GM12891 (cell line): ENCODE data around the gene ZMYND11.

ENCODE experiments used
- POLR2A ChIP-seq: IDR thresholded peaks from 2 replicates; pipeline ENCODE4 v1.6.1; 2011; ENCODE audit warnings: low read depth, low read length, control low read depth
- POLR2AphosphoS5 ChIP-seq: IDR thresholded peaks from 2 replicates; pipeline ENCODE4 v1.6.1; 2011; ENCODE audit warnings: low read depth, low read length, control low read depth
- TAF1 ChIP-seq: IDR thresholded peaks from 2 replicates; pipeline ENCODE4 v1.6.1; 2011; ENCODE audit warnings: low read depth, low read length, control low read depth

GRCh38 chr10:88253-88652 is 47.0 kb upstream of the ZMYND11 start:
- no peak for TF ChIP-seq POLR2AphosphoS5
- no peak for TF ChIP-seq TAF1
- TF ChIP-seq POLR2A: no peak
